ENCODE data around the gene CAPN14.

The CAPN14 gene

DNA sequence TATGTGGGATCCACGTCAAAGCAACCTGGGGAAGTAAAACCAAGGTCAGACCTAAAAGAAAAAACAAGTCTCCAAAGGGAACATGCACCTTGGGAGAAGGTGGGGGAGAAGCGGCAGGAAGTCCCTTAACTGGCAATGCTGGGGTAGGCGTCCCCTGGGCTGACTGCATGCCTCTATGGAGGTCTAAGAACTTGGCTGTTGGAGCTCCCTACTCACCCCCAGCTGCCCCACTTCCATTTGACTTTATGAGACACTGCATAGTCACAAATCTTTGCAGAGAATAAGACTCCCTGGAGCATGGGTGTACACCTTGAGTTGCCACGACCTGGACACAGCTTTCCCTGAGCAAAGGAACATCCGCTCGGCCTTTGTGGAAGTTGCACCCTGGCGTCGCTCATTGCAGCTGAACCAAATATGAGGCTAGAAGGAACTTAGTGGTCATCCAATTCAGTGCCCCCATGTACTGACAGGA lies 2.8 kb downstream of the CAPN14 start:
- TF ChIP-seq, protein P1, sequence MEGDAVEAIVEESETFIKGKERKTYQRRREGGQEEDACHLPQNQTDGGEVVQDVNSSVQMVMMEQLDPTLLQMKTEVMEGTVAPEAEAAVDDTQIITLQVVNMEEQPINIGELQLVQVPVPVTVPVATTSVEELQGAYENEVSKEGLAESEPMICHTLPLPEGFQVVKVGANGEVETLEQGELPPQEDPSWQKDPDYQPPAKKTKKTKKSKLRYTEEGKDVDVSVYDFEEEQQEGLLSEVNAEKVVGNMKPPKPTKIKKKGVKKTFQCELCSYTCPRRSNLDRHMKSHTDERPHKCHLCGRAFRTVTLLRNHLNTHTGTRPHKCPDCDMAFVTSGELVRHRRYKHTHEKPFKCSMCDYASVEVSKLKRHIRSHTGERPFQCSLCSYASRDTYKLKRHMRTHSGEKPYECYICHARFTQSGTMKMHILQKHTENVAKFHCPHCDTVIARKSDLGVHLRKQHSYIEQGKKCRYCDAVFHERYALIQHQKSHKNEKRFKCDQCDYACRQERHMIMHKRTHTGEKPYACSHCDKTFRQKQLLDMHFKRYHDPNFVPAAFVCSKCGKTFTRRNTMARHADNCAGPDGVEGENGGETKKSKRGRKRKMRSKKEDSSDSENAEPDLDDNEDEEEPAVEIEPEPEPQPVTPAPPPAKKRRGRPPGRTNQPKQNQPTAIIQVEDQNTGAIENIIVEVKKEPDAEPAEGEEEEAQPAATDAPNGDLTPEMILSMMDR (IDR thresholded peaks at IDR 0.05; ENCODE audit: insufficient read depth, low read length, missing control alignments): no peak
- H3K4me3 ChIP-seq (ENCODE audit: low read depth, low read length): no peak overlapping the region
- CTCF ChIA-PET: no interaction called here
- DNase-seq (ENCODE audit: low read depth, low spot score): no peak
- POLR2A ChIA-PET: no interaction called here

DNA sequence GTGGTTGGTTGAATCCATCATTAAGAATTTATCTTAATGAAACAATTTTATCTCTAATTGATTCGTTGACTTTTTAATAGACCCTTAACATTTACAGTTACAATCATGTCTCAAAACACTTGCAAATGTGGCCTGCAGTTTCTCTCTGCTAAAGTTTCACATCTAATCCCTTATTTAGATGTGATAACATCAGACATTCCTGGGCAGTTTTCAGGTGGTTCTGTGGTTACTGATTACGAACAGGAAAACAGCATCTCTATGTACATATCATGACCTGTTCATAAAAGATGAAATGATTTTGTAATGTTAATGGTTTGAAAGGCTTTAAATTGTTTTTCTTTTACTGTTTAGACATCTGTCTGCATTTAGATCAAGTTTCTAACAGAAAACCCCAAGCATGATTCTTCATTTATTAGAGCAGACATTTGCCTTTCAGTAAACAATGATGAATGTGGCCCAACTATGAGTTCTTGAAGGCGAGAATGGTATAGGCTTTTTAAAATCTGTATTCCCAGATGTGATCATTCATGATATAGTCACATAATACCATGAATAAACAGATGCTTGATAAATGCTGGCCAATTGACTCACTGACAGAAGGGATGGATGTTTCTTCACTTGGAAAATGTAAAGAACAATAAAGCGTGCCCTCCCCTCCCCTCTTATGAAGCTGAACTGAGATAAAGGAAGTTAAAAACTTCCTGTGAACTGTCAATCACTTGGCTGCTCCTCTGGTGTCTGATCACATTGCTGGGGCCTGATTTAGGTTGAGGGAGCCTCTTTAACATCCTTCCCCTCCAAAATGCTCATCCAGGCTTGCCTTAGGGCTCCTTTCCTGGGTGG lies 3.5 kb downstream of the CAPN14 start:
- TF ChIP-seq, protein P1 (IDR thresholded peaks at IDR 0.05; ENCODE audit: insufficient read depth, low read length, missing control alignments): no peak
- no peak for DNase-seq (ENCODE audit: low read depth, low spot score)
- ChIA-PET CTCF (no interaction called here), POLR2A (no interaction called here)
- H3K4me3 ChIP-seq (ENCODE audit: low read depth, low read length): no peak overlapping the region

DNA sequence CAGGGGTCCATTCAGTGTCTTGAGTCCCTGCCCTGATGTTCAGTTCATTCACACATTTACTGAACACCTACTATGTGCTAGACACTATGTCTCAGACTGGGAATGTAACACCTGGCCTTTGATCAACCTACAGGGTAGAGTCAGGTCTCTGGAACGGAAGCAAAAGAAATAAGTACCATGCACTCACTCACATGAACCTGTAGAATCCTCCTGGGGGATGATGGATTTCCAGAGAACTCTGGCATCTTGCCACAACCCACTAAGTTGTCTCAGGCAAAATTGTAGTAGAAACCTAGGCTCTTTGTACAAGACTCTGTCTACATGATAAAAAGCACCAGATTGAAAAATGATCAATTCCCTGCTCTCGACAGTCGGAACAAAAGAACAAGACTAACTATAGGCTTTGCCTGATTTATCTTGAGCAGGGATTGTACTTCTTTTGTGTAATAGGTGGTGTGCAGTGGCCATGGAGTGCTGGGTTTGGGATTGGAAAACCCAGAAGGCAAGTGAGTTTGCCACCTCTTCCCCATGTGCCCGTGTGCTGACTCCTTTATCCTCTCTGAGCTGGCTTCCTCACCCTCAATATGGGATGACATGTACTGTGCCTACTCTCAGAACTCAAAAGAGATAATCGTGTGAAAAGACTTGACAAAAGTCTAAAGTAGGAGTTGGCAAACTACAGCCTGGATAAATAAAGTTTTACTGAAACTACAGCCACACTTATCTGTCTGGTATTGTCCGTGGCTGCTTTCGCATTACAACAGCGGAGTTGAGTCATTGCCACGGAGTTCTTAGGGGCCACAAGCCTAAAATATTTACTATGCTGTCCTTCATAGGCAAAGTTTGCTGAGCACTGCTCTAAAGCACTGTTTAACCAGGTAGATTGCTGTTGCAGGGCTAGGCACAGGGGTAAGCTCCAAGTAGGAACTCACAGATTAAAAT lies 4.4 kb downstream of the CAPN14 start:
- CTCF ChIA-PET: no interaction called here
- TF ChIP-seq, protein P1 (IDR thresholded peaks at IDR 0.05; ENCODE audit: insufficient read depth, low read length, missing control alignments): no peak
- DNase-seq (ENCODE audit: low read depth, low spot score): no peak
- H3K4me3 ChIP-seq (ENCODE audit: low read depth, low read length): no peak overlapping the region
- POLR2A ChIA-PET: no interaction called here

DNA sequence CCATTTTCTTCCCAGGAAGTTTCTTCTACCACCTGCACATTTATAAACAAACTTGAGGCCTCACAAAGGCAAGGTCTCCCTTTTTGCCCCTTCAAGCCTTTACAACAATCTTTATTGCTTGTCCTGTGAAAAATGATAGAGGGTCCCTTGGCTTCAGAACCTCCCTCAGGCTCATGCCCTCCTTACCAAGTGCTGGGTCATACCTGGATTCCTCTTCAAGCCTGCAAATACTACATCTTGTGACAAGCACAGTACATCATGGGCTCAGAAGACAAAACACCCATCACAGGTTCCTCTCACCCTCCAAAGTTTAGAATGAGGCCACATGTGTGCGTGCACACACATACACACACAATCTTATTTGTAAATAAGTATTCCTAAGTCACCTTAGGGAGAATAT lies 9.1 kb downstream of the CAPN14 start:
- H3K4me3 ChIP-seq (ENCODE audit: low read depth, low read length): no peak overlapping the region
- TF ChIP-seq, protein P1 (IDR thresholded peaks at IDR 0.05; ENCODE audit: insufficient read depth, low read length, missing control alignments): no peak
- DNase-seq (ENCODE audit: low read depth, low spot score): no peak
- POLR2A ChIA-PET: no interaction called here
- CTCF ChIA-PET: interaction anchor here (1.1 to 1.9 kb wide), 2 partner anchors 11 to 26 kb away, joined by 3 to 5 read pairs; partner anchors contain the start of gene EHD3

DNA sequence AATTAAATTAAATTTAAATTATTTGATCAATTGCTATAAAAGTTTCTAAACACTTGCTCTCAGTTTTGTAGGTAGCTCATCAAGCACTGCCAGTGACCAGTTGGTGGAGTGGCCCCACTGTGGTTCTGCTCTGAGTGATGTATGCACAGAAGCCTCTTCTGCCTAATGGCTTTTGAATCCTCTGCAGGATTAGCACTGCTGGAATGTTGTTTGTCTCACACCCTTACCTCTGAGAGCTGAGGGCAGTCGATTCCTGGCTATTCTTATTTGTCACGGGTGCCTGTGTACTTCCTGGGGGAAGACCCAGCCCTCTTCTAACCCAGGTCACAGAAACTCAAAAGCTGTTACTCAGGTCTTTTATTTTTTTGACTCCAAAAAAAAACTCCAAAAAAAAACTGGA lies 9.5 kb downstream of the CAPN14 start:
- POLR2A ChIA-PET: no interaction called here
- no peak for DNase-seq (ENCODE audit: low read depth, low spot score)
- H3K4me3 ChIP-seq (ENCODE audit: low read depth, low read length): no peak overlapping the region
- TF ChIP-seq, protein P1 (IDR thresholded peaks at IDR 0.05; ENCODE audit: insufficient read depth, low read length, missing control alignments): no peak
- CTCF ChIA-PET: interaction anchor here (1.1 kb wide), 1 partner anchor 26 kb away, joined by 3 read pairs; the partner anchor contains the start of gene EHD3

DNA sequence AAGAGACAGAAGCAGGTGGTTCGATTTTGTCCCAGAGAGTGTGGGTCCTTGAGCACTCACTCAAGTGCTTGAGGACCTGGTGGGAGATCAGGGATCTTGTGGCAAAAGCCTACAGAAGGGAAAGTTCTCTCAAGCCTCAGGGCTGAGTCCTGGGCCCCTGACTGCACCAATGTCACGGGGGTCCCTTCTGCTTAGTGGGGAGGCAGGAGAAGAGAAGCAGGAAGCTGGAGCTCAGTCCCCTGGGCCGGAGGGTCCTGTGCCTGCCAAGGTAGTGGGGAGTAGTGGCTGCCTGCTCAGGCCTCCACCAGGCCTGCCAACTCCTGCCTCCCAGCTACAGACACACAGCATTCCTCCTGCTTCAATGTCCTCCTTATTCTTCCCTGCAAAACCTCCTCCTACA lies 11.7 kb downstream of the CAPN14 start:
- ChIA-PET POLR2A (no interaction called here), CTCF (no interaction called here)
- TF ChIP-seq, protein P1 (IDR thresholded peaks at IDR 0.05; ENCODE audit: insufficient read depth, low read length, missing control alignments): no peak
- DNase-seq (ENCODE audit: low read depth, low spot score): no peak
- H3K4me3 ChIP-seq (ENCODE audit: low read depth, low read length): no peak overlapping the region
